ENCODE results near the gene FAM118B.

GRCh38 chr11:126167488-126167887 lies 44.1 kb upstream of the FAM118B start:
- no peak for TF ChIP-seq CTCF (IDR thresholded peaks at IDR 0.05 in 8 of 11, conservative IDR thresholded peaks at IDR 0.05 in 3 of 11)
- no peak for TF ChIP-seq POLR2A (IDR thresholded peaks at IDR 0.05)

All from spleen (tissue), 7 donors.